ENCODE measurements around the gene TMEM109. TPM values are rescaled to one million over a fixed set of nuclear protein-coding genes. Genes with fewer than 3 reads are reported as not detected.

The TMEM109 gene
- total and polyA plus RNA-seq, 2 of the 8 experiments (the other 6 are each of a cell fraction or from before 2014, with no cell fraction given): 27.3 to 30.3 TPM

DNA sequence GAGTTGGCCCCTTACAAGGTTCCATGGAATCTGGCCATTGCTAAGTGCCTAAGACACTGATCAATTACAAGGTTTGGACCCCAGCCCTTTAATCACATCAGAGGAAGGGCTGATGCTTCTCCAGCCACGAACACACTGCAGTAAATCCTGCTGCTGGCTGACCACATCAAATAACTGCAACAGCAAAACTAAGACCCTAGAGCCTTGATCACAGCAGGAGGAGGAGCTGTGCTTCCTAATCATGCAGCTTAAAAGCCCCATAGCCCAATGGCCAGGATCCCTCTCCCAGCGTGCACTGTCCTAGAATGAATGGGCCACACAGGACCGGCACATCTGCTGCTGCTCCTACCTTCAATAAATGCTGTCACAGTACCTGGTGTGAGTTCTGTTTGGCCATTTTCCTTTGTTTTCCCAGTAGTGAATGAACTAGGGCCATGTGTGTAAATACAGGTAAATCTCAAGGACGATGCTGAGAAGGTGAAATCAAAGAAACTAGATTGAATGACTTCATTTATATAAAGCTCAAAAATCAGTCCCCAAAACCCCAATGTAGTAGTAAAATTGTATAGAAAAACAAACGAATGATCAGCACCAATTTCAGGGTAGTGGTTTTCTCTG lies 33.9 kb upstream of the TMEM109 start:
- H2BK12ac ChIP-seq (ENCODE audit: low read depth, low read length): no peak overlapping the region
- H3K23ac ChIP-seq (ENCODE audit: insufficient read length): no peak overlapping the region
- H2BK120ac ChIP-seq (replicated peaks; ENCODE audit: low read depth, low read length): no peak overlapping the region
- no peaks in the 10 kb centered on the region for H3K27me3 ChIP-seq (replicated peaks in 1 of 4; ENCODE audit: control insufficient read depth in 3 of 4, extremely low read depth in 1 of 4, insufficient read depth in 3 of 4, low read length in 3 of 4)
- no peak overlapping the region for H4K8ac ChIP-seq (ENCODE audit: extremely low read depth, insufficient read depth, low read length)
- no peaks in the 10 kb centered on the region for H3K9me3 ChIP-seq (ENCODE audit: insufficient read depth in 2 of 2, low read depth in 1 of 2, low read length in 1 of 2)
- CTCF ChIA-PET (ENCODE audit: partially characterized antibody): interaction anchor here (1.2 to 3.9 kb wide), 3 partner anchors 8 to 49 kb away, joined by 3 to 22 read pairs (median 3); no protein-coding TSS in a partner anchor
- H3K14ac ChIP-seq (ENCODE audit: insufficient read length): no peak overlapping the region
- no peak overlapping the region for H2BK5ac ChIP-seq (ENCODE audit: low read depth, low read length)
- H3K18ac ChIP-seq (ENCODE audit: extremely low read depth, low read length): no peak overlapping the region
- no peaks in the 10 kb centered on the region for H3K23me2 ChIP-seq (ENCODE audit: low read depth, low read length)
- H3K27ac ChIP-seq (ENCODE audit: low read depth, low read length): no peak overlapping the region
- no peak overlapping the region for H2BK15ac ChIP-seq (ENCODE audit: low read length)
- POLR2A ChIA-PET (ENCODE audit: partially characterized antibody): interaction anchor here (0.9 to 1.5 kb wide), 4 partner anchors 9 to 13 kb away, joined by 3 to 4 read pairs (median 3); partner anchors contain the start of gene ZP1
- H2BK20ac ChIP-seq (ENCODE audit: low read length): no peak overlapping the region
- H4K20me1 ChIP-seq (replicated peaks in 1 of 2; ENCODE audit: control insufficient read depth in 1 of 2, insufficient read depth in 2 of 2, low read length in 2 of 2): no peaks in the 10 kb centered on the region
- H4K5ac ChIP-seq (ENCODE audit: insufficient read length, low read depth, low read length): no peak overlapping the region
- H2AK5ac ChIP-seq (ENCODE audit: low read depth, low read length): no peak overlapping the region
- no peak overlapping the region for H2AFZ ChIP-seq (ENCODE audit: low read length)
- 89% methylated on average over 5 of the region's 5 CpGs; no CpG with 5 or more reads in 1 of the 2 experiments for whole genome bisulfite sequencing, 2 experiments (ENCODE audit: extremely low coverage in 1 of 2, insufficient coverage in 1 of 2, insufficient read length in 1 of 2, insufficient replicate concordance in 2 of 2, low coverage in 1 of 2, low lambda C conversion rate in 2 of 2, missing lambda C conversion rate in 1 of 2)
- no peaks in the 10 kb centered on the region for H3K79me1 ChIP-seq (ENCODE audit: low read depth, low read length)
- no peaks in the 10 kb centered on the region for H3K4me1 ChIP-seq (replicated peaks in 1 of 4; ENCODE audit: control insufficient read depth in 3 of 4, insufficient read depth in 4 of 4, low read length in 3 of 4)
- no peak overlapping the region for H3K9ac ChIP-seq (replicated peaks in 1 of 4; ENCODE audit: extremely low read depth in 1 of 4, low read depth in 3 of 4, low read length in 3 of 4)
- H3K79me2 ChIP-seq (ENCODE audit: control insufficient read depth in 1 of 2, insufficient read depth in 2 of 2, low read length in 2 of 2): no peaks in the 10 kb centered on the region
- no peak overlapping the region for H3K4me2 ChIP-seq (ENCODE audit: insufficient read depth in 1 of 2, low read depth in 2 of 2, low read length in 2 of 2)
- no peak overlapping the region for H3K56ac ChIP-seq (replicated peaks; ENCODE audit: insufficient read length, low read depth, low read length)
- H3K4ac ChIP-seq (replicated peaks; ENCODE audit: insufficient read length, low read depth, low read length): no peak overlapping the region
- H4K91ac ChIP-seq (replicated peaks; ENCODE audit: insufficient read length, low read length): no peak overlapping the region
- peaks cover 0 to 5% (median 0%) of the 10 kb centered on the region in 4 experiments; a peak in 2 of 8 replicates for H3K36me3 ChIP-seq (ENCODE audit: control insufficient read depth in 2 of 4, insufficient read depth in 4 of 4, low read length in 3 of 4)
- no peak for FAIRE-seq
- no peak overlapping the region for H3K4me3 ChIP-seq (ENCODE audit: extremely low read depth in 1 of 4, insufficient read depth in 2 of 4, low read depth in 3 of 4, low read length in 4 of 4)
- DNase-seq (ENCODE audit: low read depth in 1 of 2, low spot score in 2 of 2): no peak
- TF ChIP-seq CBX5 (IDR thresholded peaks at IDR 0.05; ENCODE audit: low read depth, low read length): no peak
- no peak for TF ChIP-seq TBP (IDR thresholded peaks at IDR 0.05; ENCODE audit: low read depth, low read length)
- TF ChIP-seq EZH2 (IDR thresholded peaks at IDR 0.05; ENCODE audit: low read depth, low read length, severe bottlenecking): no peak
- no peak for TF ChIP-seq SAP30 (IDR thresholded peaks at IDR 0.05; ENCODE audit: insufficient read depth, insufficient replicate concordance, low read length)
- TF ChIP-seq SP2 (IDR thresholded peaks at IDR 0.05; ENCODE audit: low read length): no peak
- TF ChIP-seq, protein P1, sequence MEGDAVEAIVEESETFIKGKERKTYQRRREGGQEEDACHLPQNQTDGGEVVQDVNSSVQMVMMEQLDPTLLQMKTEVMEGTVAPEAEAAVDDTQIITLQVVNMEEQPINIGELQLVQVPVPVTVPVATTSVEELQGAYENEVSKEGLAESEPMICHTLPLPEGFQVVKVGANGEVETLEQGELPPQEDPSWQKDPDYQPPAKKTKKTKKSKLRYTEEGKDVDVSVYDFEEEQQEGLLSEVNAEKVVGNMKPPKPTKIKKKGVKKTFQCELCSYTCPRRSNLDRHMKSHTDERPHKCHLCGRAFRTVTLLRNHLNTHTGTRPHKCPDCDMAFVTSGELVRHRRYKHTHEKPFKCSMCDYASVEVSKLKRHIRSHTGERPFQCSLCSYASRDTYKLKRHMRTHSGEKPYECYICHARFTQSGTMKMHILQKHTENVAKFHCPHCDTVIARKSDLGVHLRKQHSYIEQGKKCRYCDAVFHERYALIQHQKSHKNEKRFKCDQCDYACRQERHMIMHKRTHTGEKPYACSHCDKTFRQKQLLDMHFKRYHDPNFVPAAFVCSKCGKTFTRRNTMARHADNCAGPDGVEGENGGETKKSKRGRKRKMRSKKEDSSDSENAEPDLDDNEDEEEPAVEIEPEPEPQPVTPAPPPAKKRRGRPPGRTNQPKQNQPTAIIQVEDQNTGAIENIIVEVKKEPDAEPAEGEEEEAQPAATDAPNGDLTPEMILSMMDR (IDR thresholded peaks at IDR 0.05; ENCODE audit: control extremely low read depth in 1 of 3, insufficient read depth in 1 of 3, low read depth in 1 of 3, low read length in 3 of 3): no peak
- no peak for TF ChIP-seq ASH2L (IDR thresholded peaks at IDR 0.05; ENCODE audit: low read length)
- TF ChIP-seq SIX5 (IDR thresholded peaks at IDR 0.05; ENCODE audit: low read depth, low read length): no peak
- TF ChIP-seq GABPA (IDR thresholded peaks at IDR 0.05; ENCODE audit: borderline replicate concordance, insufficient read depth, low read length): no peak
- no peak for TF ChIP-seq EP300 (IDR thresholded peaks at IDR 0.05; ENCODE audit: borderline replicate concordance in 1 of 2, low read depth in 2 of 2, low read length in 2 of 2)
